HL-60/S4 (cell line): ENCODE data around the gene DYNLRB2.

Source experiments
- in situ Hi-C: fragments of 300-500 bp; cut with MboI; formaldehyde crosslinking; loops from 2 replicates; pipeline ENCODE4 v1.14.3; 2022; ENCODE audit warnings: low sequenced_read_pairs

DYNLRB2 gene

DNA sequence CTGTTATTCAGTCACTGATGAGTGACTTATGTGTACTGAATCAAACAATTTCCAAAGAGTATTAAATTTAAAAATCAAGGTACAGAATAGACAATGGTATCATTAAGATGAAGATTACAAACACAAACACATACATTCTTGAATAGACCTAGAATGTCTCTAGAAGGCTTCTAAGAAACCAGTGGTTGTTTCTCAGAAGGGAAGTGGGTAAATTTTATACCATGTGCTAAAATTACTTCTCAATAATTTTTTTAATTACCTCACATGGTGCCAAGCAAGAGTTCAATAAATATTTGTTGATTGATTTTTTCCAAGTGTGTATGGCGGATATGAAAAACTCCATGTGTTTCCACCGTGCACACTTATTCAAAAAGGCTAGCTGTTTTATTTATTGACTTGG is 6.4 kb downstream of the DYNLRB2 start:
- in situ Hi-C loops: no loop called here

DNA sequence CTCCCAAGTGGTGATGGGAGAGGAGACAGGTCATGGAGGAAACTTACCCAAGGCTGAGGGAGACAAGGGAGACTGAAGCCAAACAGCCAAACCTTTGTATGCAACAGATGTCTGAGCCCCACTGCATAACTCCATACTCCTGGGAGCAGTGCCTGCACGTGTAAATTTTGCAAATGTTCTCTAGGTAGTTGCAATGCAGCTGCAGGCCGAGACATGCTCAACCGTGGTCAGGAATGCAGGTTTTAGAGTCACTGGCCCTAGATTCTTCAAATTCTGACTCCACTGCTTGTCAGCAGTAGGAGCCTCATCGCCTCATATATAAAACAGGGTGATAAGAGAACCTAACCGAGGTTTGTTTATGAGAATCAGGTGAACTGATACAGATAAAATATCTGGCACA is 11.5 kb downstream of the DYNLRB2 start:
- in situ Hi-C loops: no loop called here

DNA sequence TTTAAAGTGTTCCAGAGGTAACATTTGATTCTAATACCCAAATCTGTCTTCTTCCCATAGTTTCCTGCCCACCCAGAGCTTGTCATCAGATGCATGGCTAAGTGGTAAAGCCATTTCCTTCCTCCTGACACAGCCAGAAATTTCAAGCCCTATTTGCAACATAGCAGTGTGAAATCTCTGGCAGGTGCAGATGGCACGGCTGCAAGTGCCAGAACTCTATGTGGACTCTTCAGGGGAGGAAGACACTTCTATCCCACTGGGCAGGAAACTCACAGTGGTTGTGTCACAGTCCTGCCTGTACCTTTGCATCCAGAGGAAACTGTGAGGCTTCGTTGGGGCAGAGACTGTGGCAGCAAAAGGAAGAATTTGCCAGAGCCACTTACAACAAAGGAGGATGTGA is 13.2 kb downstream of the DYNLRB2 start:
- in situ Hi-C loops: no loop called here

DNA sequence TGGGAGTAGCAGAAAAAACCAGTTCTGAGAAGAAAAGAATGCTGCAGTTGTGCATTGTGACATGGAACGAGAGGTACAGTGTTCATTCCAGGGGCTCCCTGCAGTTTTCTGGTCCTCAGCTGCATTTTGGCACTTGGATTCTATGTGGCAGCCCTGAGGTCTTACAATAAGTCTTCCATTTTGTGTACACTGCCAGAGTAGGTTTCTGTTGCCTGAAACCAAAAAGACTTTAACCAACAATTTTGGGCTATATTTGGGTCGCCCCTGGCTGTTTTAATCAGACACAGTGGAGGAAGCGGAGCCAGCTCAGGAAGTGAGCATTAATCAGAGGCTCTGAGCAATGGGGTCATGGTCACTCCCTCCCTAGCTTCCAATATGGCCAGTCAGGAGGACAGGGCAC is 15.7 kb downstream of the DYNLRB2 start:
- in situ Hi-C loops: no loop called here

DNA sequence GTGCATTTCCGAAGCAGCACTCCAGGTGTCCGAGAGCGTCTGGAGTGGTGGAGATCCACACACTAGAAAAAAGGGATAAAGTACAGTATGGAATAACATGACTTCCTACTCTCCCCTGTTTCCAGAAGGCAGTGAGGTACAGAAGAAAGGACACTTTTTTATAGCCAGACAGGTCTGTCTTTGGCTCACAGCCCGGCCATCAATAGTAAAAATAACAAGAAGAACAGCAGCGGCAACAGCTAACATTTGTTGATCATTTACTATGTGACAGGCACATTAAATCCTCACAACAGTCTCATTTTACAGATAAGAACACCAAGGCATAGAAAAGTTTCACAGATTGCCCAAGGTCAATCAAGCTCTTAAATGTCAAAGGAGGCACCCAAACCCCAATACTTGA is 16.2 kb downstream of the DYNLRB2 start:
- in situ Hi-C loops: no loop called here

DNA sequence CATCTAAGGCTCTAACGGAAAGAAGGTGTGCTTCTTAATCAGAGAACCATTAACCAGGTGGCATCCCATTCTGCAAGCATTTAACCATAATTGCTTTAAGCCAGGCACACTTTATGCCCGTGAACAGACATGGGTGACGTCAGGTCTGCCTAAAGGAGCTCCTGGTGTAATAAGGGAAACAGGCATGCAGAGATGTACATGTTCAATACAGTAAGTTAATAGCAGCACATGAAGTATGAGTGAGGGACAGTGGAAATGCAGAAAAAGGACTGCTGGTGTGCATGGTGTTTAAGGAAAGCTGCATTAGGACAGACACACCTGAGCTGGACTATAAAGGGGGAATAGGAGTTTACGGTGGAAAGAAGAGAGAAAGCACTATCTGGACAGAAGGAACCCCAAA is 18.6 kb downstream of the DYNLRB2 start:
- in situ Hi-C loops: no loop called here

DNA sequence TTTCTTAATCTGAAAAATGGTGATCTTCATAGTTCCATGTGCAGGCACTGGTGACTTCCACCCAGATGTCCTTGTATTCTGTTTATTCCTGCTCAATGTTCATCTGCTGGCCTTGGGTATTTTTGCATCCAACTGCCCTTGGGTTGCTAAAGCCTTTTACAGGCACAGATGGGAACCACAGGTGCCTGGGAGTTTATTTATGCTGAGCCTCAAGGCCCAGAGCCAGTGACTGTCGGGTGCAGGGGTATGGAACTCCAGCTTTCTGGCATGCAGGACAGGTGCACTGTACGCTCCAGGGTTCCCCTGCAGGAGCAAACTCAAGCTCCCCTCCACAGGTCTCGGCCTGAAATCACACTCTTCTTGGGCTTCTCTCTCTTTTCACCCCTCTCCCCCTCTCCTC is 22.3 kb downstream of the DYNLRB2 start:
- in situ Hi-C loops: no loop called here

DNA sequence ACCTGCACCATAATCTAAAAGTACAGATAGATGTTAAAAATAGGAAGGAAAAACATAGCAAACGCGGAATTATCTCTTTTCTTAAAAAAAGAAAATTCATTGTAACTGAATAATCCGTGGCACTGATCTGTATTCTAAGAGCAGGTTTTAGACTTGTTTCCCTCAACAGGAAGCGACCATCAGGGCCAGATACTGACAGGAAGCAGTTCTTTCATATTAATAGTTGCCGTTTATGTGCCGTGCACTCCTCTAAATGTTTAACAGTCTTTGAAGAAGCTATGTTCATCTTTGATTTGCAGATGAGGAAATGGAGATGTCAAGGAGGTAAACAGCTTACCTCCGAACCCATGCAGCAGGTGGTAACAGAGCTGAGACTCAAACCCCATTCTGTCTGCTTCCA is 23.6 kb downstream of the DYNLRB2 start:
- in situ Hi-C loops: no loop called here

DNA sequence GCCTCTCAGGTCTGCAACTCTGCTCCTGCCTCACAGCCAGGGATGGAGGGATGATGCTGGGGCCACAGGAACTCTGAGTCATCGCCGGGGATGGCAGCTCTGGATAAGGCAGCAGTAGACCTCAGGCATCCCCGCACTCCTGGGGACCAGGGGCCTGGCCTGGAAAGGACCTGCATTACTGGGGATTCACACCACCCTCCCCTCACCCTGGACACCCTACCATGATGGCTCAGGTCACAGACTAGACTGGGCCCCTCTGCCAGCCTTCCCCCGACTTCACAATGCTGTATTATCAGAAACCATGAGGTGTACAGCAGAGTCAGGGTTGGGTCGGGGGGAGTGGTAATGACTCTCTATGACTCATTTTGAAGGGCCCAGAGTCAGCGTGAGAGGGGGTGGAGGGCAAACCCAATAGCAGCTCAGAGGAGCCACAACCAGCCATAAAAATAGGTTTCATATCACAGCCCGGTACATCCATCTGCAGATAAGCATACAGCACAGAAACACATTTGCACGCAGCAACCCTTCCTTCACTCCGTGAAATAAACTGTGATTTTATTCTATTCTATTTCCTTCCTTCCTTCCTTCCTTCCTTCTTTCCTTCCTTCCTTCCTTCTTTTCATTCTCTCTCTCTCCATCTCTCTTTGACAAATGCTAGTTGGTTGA is 28.8 kb downstream of the DYNLRB2 start:
- in situ Hi-C loops: no loop called here

DNA sequence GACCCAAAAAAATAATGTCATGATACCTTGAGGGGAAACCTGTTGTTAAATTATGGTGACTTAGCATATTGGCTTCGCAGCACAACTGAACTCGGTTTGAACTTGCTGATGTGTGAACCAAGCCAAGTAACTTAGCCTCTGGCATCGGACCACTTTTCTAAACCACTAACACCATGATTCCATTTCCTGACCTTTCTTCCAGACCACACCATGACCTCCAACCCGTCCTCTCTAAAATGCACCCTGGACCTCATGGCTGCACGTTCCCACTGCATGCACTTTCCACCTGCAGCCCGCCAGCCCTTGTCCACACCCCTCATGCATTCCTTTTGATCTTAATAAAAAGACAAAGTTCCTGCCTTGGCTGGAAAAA is 29.3 kb downstream of the DYNLRB2 start:
- in situ Hi-C loops: no loop called here

DNA sequence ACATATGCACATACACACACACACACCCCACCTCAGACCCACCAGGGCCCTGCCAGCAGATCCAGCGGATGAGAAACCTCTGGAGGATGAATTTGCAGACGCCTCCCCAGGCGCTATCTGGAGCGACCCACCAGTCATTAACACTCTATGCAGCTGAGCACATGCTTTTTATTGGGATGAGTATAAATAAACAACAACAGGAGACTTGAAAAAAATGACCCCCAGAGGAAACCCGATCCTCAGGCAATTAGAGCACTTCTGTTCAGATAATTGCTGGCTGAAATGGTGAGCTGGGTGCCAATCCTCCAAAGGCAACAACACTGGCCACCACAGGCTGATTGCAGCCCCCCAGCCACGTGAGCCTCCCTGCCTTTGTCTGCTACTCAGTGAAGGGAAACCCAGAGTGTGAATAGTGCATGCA is 32.9 kb downstream of the DYNLRB2 start:
- in situ Hi-C loops: no loop called here

DNA sequence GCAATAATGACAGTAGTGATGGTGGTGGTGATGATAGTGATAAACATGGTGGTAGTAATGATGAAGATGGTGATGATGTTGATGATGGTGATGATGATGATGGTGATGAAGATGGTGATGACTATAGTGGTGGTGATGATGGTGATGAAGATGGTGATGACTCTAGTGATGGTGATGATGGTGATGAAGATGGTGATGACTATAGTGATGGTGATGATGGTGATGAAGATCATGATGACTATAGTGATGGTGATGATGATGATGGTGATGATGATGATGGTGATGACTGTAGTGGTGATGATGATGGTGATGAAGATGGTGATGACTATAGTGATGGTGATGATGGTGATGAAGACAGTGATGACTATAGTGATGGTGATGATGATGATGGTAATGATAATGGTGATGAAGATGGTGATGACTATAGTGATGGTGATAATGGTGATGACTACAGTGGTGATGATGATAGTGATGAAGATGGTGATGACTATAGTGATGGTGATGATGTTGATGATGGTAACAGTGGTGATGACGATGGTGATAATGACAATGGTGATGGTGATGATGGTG is 35.6 kb downstream of the DYNLRB2 start:
- in situ Hi-C loops: no loop called here

DNA sequence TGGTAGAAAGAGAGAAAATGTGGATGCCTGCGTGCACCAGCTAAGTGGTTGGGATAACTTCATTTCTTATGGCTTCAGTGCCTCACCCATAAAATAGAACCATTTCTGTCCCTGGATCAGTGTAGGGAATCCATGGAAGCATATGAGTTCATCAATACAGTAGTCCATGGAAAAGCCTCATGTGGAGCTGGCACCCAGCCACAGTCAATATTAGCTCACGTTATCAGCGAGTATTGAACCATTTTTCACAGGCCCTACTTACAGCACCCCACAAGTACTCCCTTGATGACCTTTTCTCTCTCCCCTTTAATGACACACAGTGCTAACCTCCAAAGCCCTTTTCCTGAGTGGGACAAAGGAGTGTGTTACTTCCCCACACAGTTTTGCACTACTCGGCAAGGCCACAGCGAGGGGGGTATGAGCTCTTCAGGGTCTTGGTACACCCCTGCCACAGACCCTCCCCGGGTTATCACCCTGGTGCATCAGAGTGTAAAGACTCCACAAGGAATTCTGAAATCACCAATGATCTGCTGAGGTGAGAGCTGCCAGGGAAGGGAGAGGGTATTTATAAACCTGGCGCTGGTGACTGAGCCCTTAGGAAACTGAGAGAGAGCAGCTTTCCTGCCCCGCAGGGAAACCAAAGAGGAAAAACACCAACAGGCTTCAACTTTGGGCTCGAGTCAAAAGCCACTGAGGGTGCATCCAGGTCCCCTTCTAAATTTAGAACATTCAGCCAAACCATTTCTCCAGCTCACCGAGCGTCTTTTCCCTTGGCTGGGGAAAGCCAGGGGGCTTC is 36.9 kb downstream of the DYNLRB2 start:
- in situ Hi-C loops: no loop called here

DNA sequence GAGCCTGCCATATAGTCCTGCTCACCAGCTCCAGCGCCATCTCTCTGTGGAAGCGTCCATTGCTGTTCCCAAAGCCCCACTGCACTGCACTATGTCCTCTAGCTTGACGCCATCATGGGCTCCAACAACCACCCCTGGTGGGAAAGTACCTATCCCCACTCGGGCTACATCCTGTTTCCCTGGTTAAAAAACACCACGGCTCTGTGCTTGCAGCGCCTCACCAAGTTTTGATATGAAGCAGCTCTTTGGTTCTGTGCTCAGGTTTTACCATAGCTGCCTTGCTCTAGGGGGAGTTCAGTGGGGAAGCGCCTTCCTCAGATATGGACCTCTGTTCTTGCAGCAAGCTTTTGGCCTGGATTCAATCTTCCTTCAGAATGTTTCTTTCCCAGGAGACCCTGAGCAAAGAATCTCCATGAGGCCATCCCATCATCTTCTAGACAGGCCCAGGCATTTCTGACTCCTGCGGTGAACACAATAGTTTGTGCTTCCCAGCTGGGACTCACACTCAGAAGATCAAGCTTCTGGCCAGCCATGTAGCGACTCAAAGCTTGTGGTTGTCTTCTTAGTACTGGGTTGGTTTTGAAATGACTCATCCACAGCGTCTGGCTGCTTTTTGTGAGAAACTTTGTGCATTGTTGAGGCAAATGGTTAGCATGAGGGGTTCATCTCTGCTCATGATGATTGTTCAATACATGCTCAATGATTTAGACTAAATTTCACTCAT is 39.5 kb downstream of the DYNLRB2 start:
- in situ Hi-C loops: no loop called here

DNA sequence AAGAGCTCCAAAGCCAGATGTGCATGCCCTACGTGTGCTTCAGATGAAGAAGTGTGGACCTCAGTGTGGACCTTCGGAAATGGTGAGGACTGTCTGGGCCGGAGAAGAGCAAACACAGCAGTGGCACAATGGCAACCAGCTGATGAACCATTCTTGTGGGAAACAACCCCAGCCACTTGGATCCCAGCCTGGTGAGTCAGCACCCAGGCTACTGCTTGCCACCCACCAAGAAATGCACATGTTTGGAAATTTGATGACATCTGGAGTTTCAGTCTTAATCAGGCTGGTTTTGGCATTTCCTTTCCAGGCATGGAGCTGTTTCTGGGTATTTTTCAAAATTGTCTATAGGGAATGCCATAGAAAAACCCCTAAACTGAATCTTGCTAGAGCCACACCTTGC is 42.7 kb downstream of the DYNLRB2 start:
- in situ Hi-C loops: no loop called here

DNA sequence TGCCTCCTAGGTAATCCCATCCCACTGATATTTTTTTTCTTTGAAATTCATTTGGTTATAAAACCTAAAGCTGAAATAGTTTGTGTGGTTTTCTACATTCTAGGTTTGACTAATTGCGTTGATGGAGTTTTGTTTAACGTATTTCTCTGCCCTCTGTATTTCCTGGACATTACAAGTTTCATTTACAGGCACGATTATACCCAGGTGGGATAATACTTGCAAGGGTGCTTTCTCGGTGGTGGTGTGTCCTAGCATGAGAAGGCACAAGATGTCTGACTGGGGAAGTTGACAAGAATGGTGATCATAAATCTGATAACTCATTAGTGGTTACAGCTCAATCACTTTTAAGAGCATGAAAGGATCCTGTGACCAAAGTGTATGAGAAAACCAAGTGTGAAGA is 45.0 kb downstream of the DYNLRB2 start:
- in situ Hi-C loops: no loop called here

DNA sequence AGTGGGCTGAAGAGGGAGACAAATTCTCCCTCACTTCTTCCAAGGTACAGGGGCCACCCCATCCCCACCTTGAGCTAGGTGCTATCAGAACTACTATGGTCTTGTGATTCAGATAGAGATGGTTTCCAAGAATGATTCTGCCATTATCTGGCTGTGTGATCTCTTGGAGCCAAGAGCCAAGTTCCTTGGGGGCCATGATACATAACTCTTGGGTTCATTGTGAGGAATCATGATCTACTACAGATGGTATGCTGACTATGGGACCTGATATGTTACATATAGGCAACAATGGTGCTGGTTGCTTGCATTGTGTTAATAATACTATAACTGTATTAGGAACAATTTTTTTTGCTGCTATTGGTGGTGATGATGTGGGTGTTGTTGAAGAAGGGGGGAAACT is 45.7 kb downstream of the DYNLRB2 start:
- in situ Hi-C loops: no loop called here

DNA sequence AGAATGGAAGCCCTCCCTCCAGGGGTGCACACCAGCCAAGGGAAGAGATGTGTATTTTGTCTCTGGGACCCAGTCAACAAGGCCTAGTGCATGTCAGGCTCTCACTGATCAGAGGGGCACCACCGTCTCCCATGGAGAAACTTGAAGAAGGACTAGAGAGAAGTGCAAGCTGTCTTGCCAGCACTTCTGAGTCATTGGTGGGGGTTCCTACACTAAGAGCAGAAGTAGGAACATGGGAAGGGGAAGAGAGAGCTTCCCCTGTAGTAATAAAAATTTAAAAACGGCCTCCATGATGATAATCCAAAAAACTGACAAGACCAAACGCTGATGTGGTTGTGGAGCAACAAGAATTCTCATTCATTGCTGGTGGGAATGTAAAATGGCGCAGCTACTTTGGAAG is 46.3 kb downstream of the DYNLRB2 start:
- in situ Hi-C loops: no loop called here

DNA sequence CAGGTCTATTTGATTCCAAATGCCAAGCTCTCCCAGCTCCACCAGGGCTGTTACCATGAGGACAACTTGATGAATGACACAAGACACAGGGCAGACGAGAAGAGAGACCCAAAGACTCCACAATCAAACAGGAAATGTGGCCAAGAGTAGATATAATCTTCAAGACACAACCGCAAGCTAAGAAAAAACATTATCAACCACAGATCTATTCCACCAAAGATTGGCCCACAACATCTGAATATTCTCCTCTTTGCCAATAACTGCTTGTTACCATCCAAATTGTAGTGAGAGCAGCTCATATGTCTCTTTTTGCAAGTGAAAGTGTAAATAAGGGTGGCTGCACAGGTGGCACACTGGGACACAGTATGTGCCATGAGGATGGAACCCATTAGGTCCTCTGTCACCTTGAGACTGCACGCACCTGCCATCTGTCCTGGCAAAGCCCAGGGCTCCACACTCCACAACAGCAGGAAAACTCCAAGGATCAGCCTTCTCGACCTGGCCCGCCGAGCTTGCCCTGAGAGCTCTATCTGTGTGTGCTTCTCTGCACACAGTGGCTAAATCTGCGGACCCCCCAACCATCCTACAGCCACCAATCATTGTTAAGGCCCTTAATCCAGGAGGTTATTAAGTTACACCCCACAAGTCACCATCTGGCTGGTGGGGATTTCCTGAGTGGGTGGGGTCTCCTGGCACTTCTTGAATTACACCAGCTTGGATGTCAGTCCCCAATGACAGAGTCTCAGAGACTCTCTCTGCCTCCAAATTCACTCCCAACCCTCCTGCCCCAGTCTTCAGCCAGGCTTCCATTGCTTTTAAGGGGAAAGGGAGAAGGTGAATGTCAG is 50.5 kb downstream of the DYNLRB2 start:
- in situ Hi-C loops: no loop called here

DNA sequence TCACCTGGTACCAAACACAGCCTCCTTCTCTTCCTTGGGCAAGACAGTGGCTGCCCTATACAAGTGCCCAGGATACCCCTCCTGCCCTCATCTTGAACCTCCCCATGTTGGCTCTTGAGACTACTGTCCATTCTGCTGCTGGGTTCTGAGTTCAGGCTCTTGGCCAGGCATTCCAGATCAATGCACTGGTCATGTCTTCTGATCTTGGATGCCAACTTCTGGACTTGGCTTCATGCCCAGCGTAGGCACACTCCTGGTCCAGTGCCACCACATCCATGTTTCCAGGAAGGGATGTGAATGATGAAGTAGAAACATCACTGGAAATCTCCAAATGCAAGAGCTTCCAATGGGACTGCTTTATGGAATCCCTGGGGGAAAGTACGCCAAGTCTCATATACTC is 51.5 kb downstream of the DYNLRB2 start:
- in situ Hi-C loops: no loop called here

DNA sequence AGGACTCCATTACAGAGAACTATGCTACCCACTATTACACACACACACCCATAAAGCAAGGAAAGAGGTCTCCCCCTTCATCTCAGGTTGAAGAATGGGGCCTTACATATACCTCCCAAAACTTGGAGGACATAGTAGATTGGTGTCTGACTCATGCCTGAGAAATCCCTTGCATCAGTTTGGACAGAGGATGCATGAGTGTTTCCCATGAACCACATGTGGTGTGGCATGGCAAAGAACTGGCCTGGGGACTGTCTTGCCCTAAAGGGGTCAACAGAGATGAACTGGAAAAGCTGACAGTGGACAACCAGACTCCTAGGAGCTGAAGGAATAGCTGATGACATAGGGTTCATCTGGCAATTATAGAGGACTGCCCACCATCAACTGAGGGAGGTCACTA is 54.0 kb downstream of the DYNLRB2 start:
- in situ Hi-C loops: no loop called here
